ENCODE results near the gene ZNF266. TPM values are rescaled to one million over a fixed set of nuclear protein-coding genes. Genes with fewer than 3 reads are reported as not detected.
A peak's percentile ranks its signal among the peaks of the same experiment; 100 is the strongest.

Gene ZNF266
- total RNA-seq, result 26.5 and 27.3 TPM in 2 replicates

- Mint-ChIP-seq H3K27ac (peak within 1 kb of the TSS; percentile 98), H3K36me3 (ENCODE audit: low read depth) (peaks cover 39% of the 10 kb centered on the region), H3K9me3 (peaks cover 25% of the 10 kb centered on the region), H3K4me1 (ENCODE audit: low read depth) (peaks cover 20% of the 10 kb centered on the region), H3K27me3 (ENCODE audit: low read depth) (no peaks in the 10 kb centered on the region), H3K4me3 (ENCODE audit: low read depth) (peak within 1 kb of the TSS; percentile 94)
- peak; percentile 90 for DNase-seq (ENCODE audit: low spot score)
- intact Hi-C loops (cut with micrococcal nuclease), result loop anchor here (1.0 to 5.0 kb wide), 6 partner anchors 102 to 299 kb away; partner anchors contain the start of genes ZNF121, ZNF426, ZNF559 and ZNF562
Measured at GRCh38 chr19:9435279-9436268, at the start of gene ZNF266. TSS of gene ZNF266 (minus strand) at chr19:9435573. CDS start at chr19:9420089, 15,484 bp downstream.

DNA sequence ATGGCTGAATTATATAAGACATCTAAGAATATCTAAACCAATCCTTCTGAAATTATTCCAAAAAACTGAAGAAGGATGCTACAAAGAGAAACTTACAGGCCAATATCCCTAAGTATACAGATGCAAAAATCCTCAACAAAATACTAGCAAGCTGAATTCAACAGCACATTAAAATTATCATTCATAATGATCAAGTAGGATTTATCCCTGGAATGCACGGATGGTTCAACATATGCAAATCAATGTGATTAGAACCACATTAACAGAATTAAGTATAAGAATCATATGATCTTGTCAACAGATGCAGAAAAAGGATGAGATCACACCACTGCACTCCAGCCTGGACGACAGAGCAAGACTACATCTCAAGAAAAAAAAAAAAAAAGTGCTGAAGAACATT, 49.8 kb upstream of the ZNF266 start:
- intact Hi-C loops (cut with micrococcal nuclease), result no loop called here
- Mint-ChIP-seq H3K9me3 (peaks cover 66% of the 10 kb centered on the region), H3K36me3 (ENCODE audit: low read depth) (no peaks in the 10 kb centered on the region), H3K27ac (no peak overlapping the region), H3K4me3 (ENCODE audit: low read depth) (no peak overlapping the region), H3K27me3 (ENCODE audit: low read depth) (no peaks in the 10 kb centered on the region), H3K4me1 (ENCODE audit: low read depth) (no peaks in the 10 kb centered on the region)
- DNase-seq (ENCODE audit: low spot score), result no peak

- Mint-ChIP-seq H3K9me3 (peaks cover 78% of the 10 kb centered on the region), H3K36me3 (ENCODE audit: low read depth) (no peaks in the 10 kb centered on the region), H3K4me3 (ENCODE audit: low read depth) (no peak overlapping the region), H3K27me3 (ENCODE audit: low read depth) (no peaks in the 10 kb centered on the region), H3K27ac (no peak overlapping the region), H3K4me1 (ENCODE audit: low read depth) (no peaks in the 10 kb centered on the region)
- intact Hi-C loops (cut with micrococcal nuclease), result no loop called here
- DNase-seq (ENCODE audit: low spot score), result no peak
Measured at GRCh38 chr19:9474975-9475374, 39.6 kb upstream of the ZNF266 start.

GRCh38 chr19:9467161-9467560, 31.8 kb upstream of the ZNF266 start:
- Mint-ChIP-seq H3K9me3 (peaks cover 79% of the 10 kb centered on the region), H3K4me1 (ENCODE audit: low read depth) (no peaks in the 10 kb centered on the region), H3K36me3 (ENCODE audit: low read depth) (no peaks in the 10 kb centered on the region), H3K27me3 (ENCODE audit: low read depth) (no peaks in the 10 kb centered on the region), H3K27ac (no peak overlapping the region), H3K4me3 (ENCODE audit: low read depth) (no peak overlapping the region)
- no peak for DNase-seq (ENCODE audit: low spot score)
- intact Hi-C loops (cut with micrococcal nuclease), result no loop called here

GRCh38 chr19:9461938-9462337, 26.6 kb upstream of the ZNF266 start:
- H3K9me3 Mint-ChIP-seq, result peaks cover 74% of the 10 kb centered on the region

GRCh38 chr19:9456018-9456689, 20.8 kb upstream of the ZNF266 start:
- no peaks in the 10 kb centered on the region for H3K4me1 Mint-ChIP-seq (ENCODE audit: low read depth)
- no peak overlapping the region for H3K4me3 Mint-ChIP-seq (ENCODE audit: low read depth)
- DNase-seq (ENCODE audit: low spot score), result no peak
- no peaks in the 10 kb centered on the region for H3K36me3 Mint-ChIP-seq (ENCODE audit: low read depth)
- H3K27ac Mint-ChIP-seq, result no peak overlapping the region
- intact Hi-C loops (cut with micrococcal nuclease), result no loop called here
- no peaks in the 10 kb centered on the region for H3K27me3 Mint-ChIP-seq (ENCODE audit: low read depth)
- H3K9me3 Mint-ChIP-seq, result peaks cover 82% of the 10 kb centered on the region

More at GRCh38 chr19:9461938-9462337, 26.6 kb upstream of the ZNF266 start:
- no peak for DNase-seq (ENCODE audit: low spot score)
- Mint-ChIP-seq H3K36me3 (ENCODE audit: low read depth) (no peaks in the 10 kb centered on the region), H3K27me3 (ENCODE audit: low read depth) (no peaks in the 10 kb centered on the region), H3K27ac (no peak overlapping the region), H3K4me1 (ENCODE audit: low read depth) (no peaks in the 10 kb centered on the region), H3K4me3 (ENCODE audit: low read depth) (no peak overlapping the region)
- intact Hi-C loops (cut with micrococcal nuclease), result no loop called here

DNA sequence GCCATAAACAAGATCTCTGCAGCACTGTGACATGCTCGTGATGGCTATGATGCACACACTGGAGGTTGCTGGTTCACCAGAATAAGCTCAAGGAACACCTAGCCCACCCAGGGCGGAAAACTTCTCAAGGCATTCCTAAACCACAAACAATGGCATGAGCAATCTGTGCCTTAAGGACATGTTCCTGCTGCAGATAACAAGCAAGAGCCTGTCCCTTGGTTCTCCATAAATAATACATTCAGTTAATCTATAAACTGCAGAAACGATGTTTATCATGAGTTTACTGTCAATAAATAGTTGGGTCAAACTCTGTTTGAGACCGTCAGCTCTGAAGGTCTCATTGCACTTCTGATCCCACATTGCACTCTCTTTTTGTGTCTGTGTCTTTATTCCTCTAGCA, 18.6 kb upstream of the ZNF266 start:
- Mint-ChIP-seq H3K36me3 (ENCODE audit: low read depth) (peaks cover 2% of the 10 kb centered on the region), H3K27me3 (ENCODE audit: low read depth) (no peaks in the 10 kb centered on the region), H3K9me3 (peaks cover 75% of the 10 kb centered on the region), H3K27ac (no peak overlapping the region), H3K4me1 (ENCODE audit: low read depth) (no peaks in the 10 kb centered on the region), H3K4me3 (ENCODE audit: low read depth) (no peak overlapping the region)
- DNase-seq (ENCODE audit: low spot score), result no peak
- intact Hi-C loops (cut with micrococcal nuclease), result no loop called here

- no peak overlapping the region for H3K27ac Mint-ChIP-seq
- intact Hi-C loops (cut with micrococcal nuclease), result no loop called here
- H3K4me3 Mint-ChIP-seq (ENCODE audit: low read depth), result no peak overlapping the region
- peaks cover 20% of the 10 kb centered on the region for H3K36me3 Mint-ChIP-seq (ENCODE audit: low read depth)
- H3K27me3 Mint-ChIP-seq (ENCODE audit: low read depth), result no peaks in the 10 kb centered on the region
- peaks cover 64% of the 10 kb centered on the region for H3K9me3 Mint-ChIP-seq
- no peak for DNase-seq (ENCODE audit: low spot score)
- no peaks in the 10 kb centered on the region for H3K4me1 Mint-ChIP-seq (ENCODE audit: low read depth)
Measured at GRCh38 chr19:9445037-9445436, 9.7 kb upstream of the ZNF266 start.

DNA sequence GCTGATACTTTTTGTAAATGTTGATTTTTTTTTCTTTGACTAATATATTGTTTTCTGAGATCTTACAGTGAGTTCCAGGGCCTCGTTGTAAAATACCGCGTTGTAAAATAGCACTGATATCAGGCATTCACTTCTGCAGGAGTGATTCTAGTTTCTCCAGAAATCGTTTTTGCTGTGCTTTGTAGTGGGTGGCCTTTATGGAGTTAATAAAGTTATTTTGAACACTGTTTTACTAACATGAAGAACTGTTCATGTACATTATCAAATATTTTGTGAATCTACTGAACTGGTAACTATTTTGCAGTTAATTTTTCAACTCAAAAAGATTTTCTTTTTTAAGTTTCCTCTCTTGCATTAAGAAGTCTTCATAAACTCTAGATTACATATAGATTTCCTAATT, 985 bp upstream of the ZNF266 start:
- no peak for DNase-seq (ENCODE audit: low spot score)
- peaks cover 26% of the 10 kb centered on the region for H3K9me3 Mint-ChIP-seq
- peak overlapping the region; percentile 98 for H3K27ac Mint-ChIP-seq
- peaks cover 20% of the 10 kb centered on the region for H3K4me1 Mint-ChIP-seq (ENCODE audit: low read depth)
- peaks cover 32% of the 10 kb centered on the region for H3K36me3 Mint-ChIP-seq (ENCODE audit: low read depth)
- H3K27me3 Mint-ChIP-seq (ENCODE audit: low read depth), result no peaks in the 10 kb centered on the region
- peak overlapping the region; percentile 94 for H3K4me3 Mint-ChIP-seq (ENCODE audit: low read depth)
- intact Hi-C loops (cut with micrococcal nuclease), result loop anchor here (5.0 kb wide), 3 partner anchors 101 to 241 kb away; partner anchors contain the start of genes ZNF121, ZNF426 and ZNF562

GRCh38 chr19:9431475-9431874, 3.9 kb downstream of the ZNF266 start:
- H3K9me3 Mint-ChIP-seq, result peaks cover 30% of the 10 kb centered on the region
- H3K4me3 Mint-ChIP-seq (ENCODE audit: low read depth), result no peak overlapping the region
- H3K4me1 Mint-ChIP-seq (ENCODE audit: low read depth), result peaks cover 18% of the 10 kb centered on the region
- H3K36me3 Mint-ChIP-seq (ENCODE audit: low read depth), result peaks cover 76% of the 10 kb centered on the region
- H3K27ac Mint-ChIP-seq, result no peak overlapping the region
- no peaks in the 10 kb centered on the region for H3K27me3 Mint-ChIP-seq (ENCODE audit: low read depth)
- intact Hi-C loops (cut with micrococcal nuclease), result no loop called here
- peak; percentile 14 for DNase-seq (ENCODE audit: low spot score)

GRCh38 chr19:9430444-9430843, 4.9 kb downstream of the ZNF266 start:
- Mint-ChIP-seq H3K9me3 (peaks cover 36% of the 10 kb centered on the region), H3K4me1 (ENCODE audit: low read depth) (peaks cover 11% of the 10 kb centered on the region), H3K36me3 (ENCODE audit: low read depth) (peaks cover 87% of the 10 kb centered on the region), H3K4me3 (ENCODE audit: low read depth) (no peak overlapping the region), H3K27me3 (ENCODE audit: low read depth) (no peaks in the 10 kb centered on the region), H3K27ac (no peak overlapping the region)
- DNase-seq (ENCODE audit: low spot score), result no peak
- intact Hi-C loops (cut with micrococcal nuclease), result no loop called here

GRCh38 chr19:9427941-9428340, 7.4 kb downstream of the ZNF266 start:
- H3K4me1 Mint-ChIP-seq (ENCODE audit: low read depth), result peaks cover 2% of the 10 kb centered on the region
- H3K27me3 Mint-ChIP-seq (ENCODE audit: low read depth), result no peaks in the 10 kb centered on the region
- DNase-seq (ENCODE audit: low spot score), result no peak
- peaks cover 96% of the 10 kb centered on the region for H3K36me3 Mint-ChIP-seq (ENCODE audit: low read depth)
- H3K4me3 Mint-ChIP-seq (ENCODE audit: low read depth), result no peak overlapping the region
- peaks cover 57% of the 10 kb centered on the region for H3K9me3 Mint-ChIP-seq
- no peak overlapping the region for H3K27ac Mint-ChIP-seq
- intact Hi-C loops (cut with micrococcal nuclease), result no loop called here

Measured in activated T-helper 2 cell treated with anti-CD3 and anti-CD28 coated beads, Interferon-gamma antibody, Interleukin-2, Interleukin-4, amounts not matched to agents 10 μg/mL and 5 μg/mL and 100 μg/mL, durations not matched to agents 14 hours and 24 hours and 36 hours (primary cell).